Astrocyte of the spinal cord (primary cell): ENCODE results near the gene GAS2.

ENCODE experiments used
- DNase-seq: peaks from one replicate; pipeline ENCODE4 v3.0.0; 2011; ENCODE audit warnings: low read depth, low spot score
- H3K4me3 ChIP-seq: 2 replicates; pipeline ENCODE4 v1.5.1; 2011; ENCODE audit warnings: low read depth, mild to moderate bottlenecking, low read length, moderate library complexity
- in situ Hi-C: cut with HindIII; loops from 2 replicates; pipeline ENCODE4 v1.10.0; 2017; ENCODE audit warnings: low sequenced_read_pairs
- TF ChIP-seq, protein P1 (sequence below): IDR thresholded peaks from 2 replicates; pipeline ENCODE4 v1.5.1; 2012; ENCODE audit warnings: low read depth, mild to moderate bottlenecking, low read length, inconsistent platforms

GAS2 gene

DNA sequence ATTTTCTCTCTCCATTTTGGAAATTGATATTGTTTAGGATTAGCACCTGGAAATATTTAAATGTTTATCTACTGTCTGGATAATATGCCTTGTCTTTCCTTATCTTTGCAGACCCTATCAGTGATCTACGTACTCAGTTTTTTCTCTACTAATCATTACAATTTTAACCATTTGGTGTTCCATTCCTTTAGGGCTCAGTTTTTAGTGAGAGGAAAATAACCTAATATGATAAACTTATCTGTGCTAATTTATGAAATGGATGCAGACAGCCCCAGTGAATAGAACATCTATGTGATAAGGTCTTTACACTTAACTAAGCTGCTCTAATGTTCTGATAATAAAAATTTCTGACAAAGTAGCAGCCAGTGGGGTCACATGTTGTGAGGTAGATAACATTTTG, 94.7 kb downstream of the GAS2 start:
- DNase-seq, result no peak
- H3K4me3 ChIP-seq, result no peak overlapping the region
- in situ Hi-C loops, result no loop called here
- TF ChIP-seq, protein P1, sequence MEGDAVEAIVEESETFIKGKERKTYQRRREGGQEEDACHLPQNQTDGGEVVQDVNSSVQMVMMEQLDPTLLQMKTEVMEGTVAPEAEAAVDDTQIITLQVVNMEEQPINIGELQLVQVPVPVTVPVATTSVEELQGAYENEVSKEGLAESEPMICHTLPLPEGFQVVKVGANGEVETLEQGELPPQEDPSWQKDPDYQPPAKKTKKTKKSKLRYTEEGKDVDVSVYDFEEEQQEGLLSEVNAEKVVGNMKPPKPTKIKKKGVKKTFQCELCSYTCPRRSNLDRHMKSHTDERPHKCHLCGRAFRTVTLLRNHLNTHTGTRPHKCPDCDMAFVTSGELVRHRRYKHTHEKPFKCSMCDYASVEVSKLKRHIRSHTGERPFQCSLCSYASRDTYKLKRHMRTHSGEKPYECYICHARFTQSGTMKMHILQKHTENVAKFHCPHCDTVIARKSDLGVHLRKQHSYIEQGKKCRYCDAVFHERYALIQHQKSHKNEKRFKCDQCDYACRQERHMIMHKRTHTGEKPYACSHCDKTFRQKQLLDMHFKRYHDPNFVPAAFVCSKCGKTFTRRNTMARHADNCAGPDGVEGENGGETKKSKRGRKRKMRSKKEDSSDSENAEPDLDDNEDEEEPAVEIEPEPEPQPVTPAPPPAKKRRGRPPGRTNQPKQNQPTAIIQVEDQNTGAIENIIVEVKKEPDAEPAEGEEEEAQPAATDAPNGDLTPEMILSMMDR, result no peak

GRCh38 chr11:22763166-22763565, 96.8 kb downstream of the GAS2 start:
- in situ Hi-C loops, result no loop called here
- H3K4me3 ChIP-seq, result no peak overlapping the region
- TF ChIP-seq, protein P1, result no peak
- DNase-seq, result no peak

DNA sequence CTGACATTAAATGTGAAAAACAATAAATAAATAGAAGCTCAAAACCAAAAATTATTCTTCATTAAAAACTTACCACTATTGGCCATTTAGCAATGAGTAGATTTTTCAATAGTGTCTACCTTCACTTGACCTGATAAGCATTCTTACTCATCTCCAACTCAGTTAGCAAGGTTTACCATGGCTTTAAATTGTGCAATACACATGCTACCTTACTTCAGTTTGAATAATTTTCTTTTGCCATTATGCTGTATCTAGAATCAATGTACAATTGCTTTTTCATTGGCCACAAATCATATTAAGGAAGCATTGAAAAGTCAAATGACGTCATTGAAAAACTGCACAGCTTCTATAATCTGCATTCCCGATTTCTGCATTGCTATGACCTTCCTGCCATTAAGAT, 98.3 kb downstream of the GAS2 start:
- in situ Hi-C loops, result no loop called here

DNA sequence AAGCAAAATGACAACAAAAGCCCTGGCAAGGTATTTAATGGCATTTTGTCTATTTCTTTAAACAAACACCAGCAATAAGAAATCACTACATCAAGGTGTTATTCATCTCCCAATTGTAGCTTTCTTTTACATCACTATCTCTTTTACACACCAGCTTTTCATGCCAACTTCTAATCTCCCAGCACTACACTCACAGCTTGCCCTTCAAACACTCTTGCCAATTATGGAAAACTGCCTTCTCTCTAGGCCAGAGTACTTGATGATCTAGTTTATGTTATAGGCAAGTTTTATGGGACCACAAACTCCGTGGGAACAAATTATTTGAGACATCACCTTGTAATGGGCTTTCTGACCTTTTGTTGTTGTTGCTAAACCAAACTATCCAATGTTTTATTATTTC, 101.9 kb downstream of the GAS2 start:
- in situ Hi-C loops, result no loop called here
- H3K4me3 ChIP-seq, result no peak overlapping the region
- no peak for DNase-seq
- TF ChIP-seq, protein P1, result no peak

More for the DNA sequence above, 98.3 kb downstream of the GAS2 start:
- TF ChIP-seq, protein P1, result no peak
- no peak overlapping the region for H3K4me3 ChIP-seq
- DNase-seq, result no peak

GRCh38 chr11:22769081-22769480, 102.7 kb downstream of the GAS2 start:
- in situ Hi-C loops, result no loop called here
- TF ChIP-seq, protein P1, result no peak
- DNase-seq, result no peak

GRCh38 chr11:22774716-22775115, 108.3 kb downstream of the GAS2 start:
- in situ Hi-C loops, result no loop called here
- H3K4me3 ChIP-seq, result no peak overlapping the region
- DNase-seq, result no peak
- TF ChIP-seq, protein P1, result no peak

More at GRCh38 chr11:22769081-22769480, 102.7 kb downstream of the GAS2 start:
- H3K4me3 ChIP-seq, result no peak overlapping the region

- no peak overlapping the region for H3K4me3 ChIP-seq
- DNase-seq, result no peak
- TF ChIP-seq, protein P1, result no peak
- in situ Hi-C loops, result no loop called here
Observed at GRCh38 chr11:22775248-22775647, 108.8 kb downstream of the GAS2 start.
